ENCODE measurements around the gene KLRD1.

- TF ChIP-seq POLR2A (IDR thresholded peaks at IDR 0.05; ENCODE audit: low read length) (no peak), GATA1 (IDR thresholded peaks at IDR 0.05; ENCODE audit: low read depth, low read length) (no peak)
Measured at GRCh38 chr12:10283027-10283426, 24.6 kb upstream of the KLRD1 start.
